Measurements from ENCODE around the gene ATP5PF. TPM values are rescaled to one million over a fixed set of nuclear protein-coding genes. Genes with fewer than 3 reads are reported as not detected.

ATP5PF gene
- total RNA-seq, 4 donors from 2014 or later = 105 to 213 (median 136) TPM

- Histone ChIP-seq H3K4me1 (peaks cover 15 to 50% (median 45%) of the 10 kb centered on the region in 4 donors), H3K9me3 (no peaks in the 10 kb centered on the region), H3K36me3 (peaks cover 0 to 15% (median 2%) of the 10 kb centered on the region in 4 donors), H3K27me3 (no peaks in the 10 kb centered on the region), H3K27ac (replicated peaks in 1 of 4) (peak overlapping the region; percentile 56 to 74 (median 58)), H3K4me3 (no peak overlapping the region)
- DNase-seq (ENCODE audit: extremely low spot score) = no peak
- 89% methylated on average over 4 of the region's 4 CpGs for WGBS
- intact Hi-C loops (cut with DNase I) = loop anchor here (5.0 kb wide), 1 partner anchor 45 kb away; no protein-coding TSS in a partner anchor
- TF ChIP-seq POLR2A (IDR thresholded peaks at IDR 0.05; ENCODE audit: low read depth) (no peak), EP300 (IDR thresholded peaks at IDR 0.05) (no peak), CTCF (IDR thresholded peaks at IDR 0.05) (no peak), POLR2AphosphoS5 (IDR thresholded peaks at IDR 0.05) (no peak)
Measured at GRCh38 chr21:25687787-25688186, 46.9 kb downstream of the ATP5PF start.

- intact Hi-C loops (cut with DNase I) = no loop called here
- no peak for TF ChIP-seq POLR2A (IDR thresholded peaks at IDR 0.05; ENCODE audit: low read depth)
- TF ChIP-seq CTCF (IDR thresholded peaks at IDR 0.05) = no peak
- TF ChIP-seq POLR2AphosphoS5 (IDR thresholded peaks at IDR 0.05) = no peak
- TF ChIP-seq EP300 (IDR thresholded peaks at IDR 0.05) = no peak
- no peak overlapping the region for H3K27ac ChIP-seq (replicated peaks in 1 of 4)
- H3K4me3 ChIP-seq = no peak overlapping the region
- peaks cover 0 to 9% (median 2%) of the 10 kb centered on the region in 4 donors for H3K36me3 ChIP-seq
- no peaks in the 10 kb centered on the region for H3K27me3 ChIP-seq
- no peak for DNase-seq (ENCODE audit: extremely low spot score)
- no peaks in the 10 kb centered on the region for H3K9me3 ChIP-seq
- H3K4me1 ChIP-seq = peaks cover 7 to 26% (median 20%) of the 10 kb centered on the region in 4 donors
- 83% methylated on average over 8 of the region's 9 CpGs for WGBS
Measured at GRCh38 chr21:25682382-25682781, 52.3 kb downstream of the ATP5PF start.

- intact Hi-C loops (cut with DNase I) = no loop called here
- Histone ChIP-seq H3K36me3 (peaks cover 0 to 4% (median 0%) of the 10 kb centered on the region in 4 donors), H3K4me3 (no peak overlapping the region), H3K27ac (replicated peaks in 1 of 4) (peak overlapping the region; percentile 15 to 57 (median 53)), H3K4me1 (peaks cover 6 to 36% (median 28%) of the 10 kb centered on the region in 4 donors), H3K27me3 (no peaks in the 10 kb centered on the region), H3K9me3 (no peaks in the 10 kb centered on the region)
- DNase-seq (ENCODE audit: extremely low spot score) = no peak
- no peak for TF ChIP-seq EP300 (IDR thresholded peaks at IDR 0.05)
- TF ChIP-seq POLR2AphosphoS5 (IDR thresholded peaks at IDR 0.05) = no peak
- no peak for TF ChIP-seq CTCF (IDR thresholded peaks at IDR 0.05)
- TF ChIP-seq POLR2A (IDR thresholded peaks at IDR 0.05; ENCODE audit: low read depth) = no peak
Measured at GRCh38 chr21:25676451-25676850, 58.3 kb downstream of the ATP5PF start.

Other genes with a start within 250 kb of the ATP5PF start
- 10 to 100 TPM; 22.0 to 31.8 (median 27.4) TPM for gene MRPL39, start 127.4 kb downstream of the ATP5PF start, total RNA-seq
- 10 to 100 TPM; 28.0 to 52.4 (median 46.7) TPM for gene JAM2, start 95.6 kb downstream of the ATP5PF start, total RNA-seq
- gene GABPA, start 68 bp upstream of the ATP5PF start, total RNA-seq = 10 to 100 TPM; 17.6 to 23.7 (median 19.6) TPM

All from esophagus muscularis mucosa (tissue), 4 donors.